Mucosa of descending colon (tissue), 3 donors: ENCODE measurements around the gene TGFBR3. TPM values are rescaled to one million over a fixed set of nuclear protein-coding genes. Genes with fewer than 3 reads are reported as not detected.
A peak's percentile ranks its signal among the peaks of the same experiment; 100 is the strongest.

Experiments
- ATAC-seq: fragments of 200-7000 bp; cut with Tn5 transposase; one replicate; pipeline ENCODE4 v1.9.1; 2020; ENCODE audit warnings: mild to moderate bottlenecking, moderate library complexity
- DNase-seq, 3 donors: peaks; one replicate each; pipeline ENCODE4 v3.0.0-alpha.2; 2020
- H3K36me3 ChIP-seq: fragments of 200-600 bp; one replicate; pipeline ENCODE4 v1.8.0; 2021; ENCODE audit warnings: low read depth, mild to moderate bottlenecking
- H3K4me1 ChIP-seq: fragments of 200-600 bp; one replicate; pipeline ENCODE4 v1.8.0; 2021; ENCODE audit warnings: low read depth, mild to moderate bottlenecking
- H3K4me3 ChIP-seq: fragments of 200-600 bp; one replicate; pipeline ENCODE4 v1.8.0; 2021; ENCODE audit warnings: mild to moderate bottlenecking
- H3K9me3 ChIP-seq: fragments of 200-600 bp; one replicate; pipeline ENCODE4 v1.8.0; 2021; ENCODE audit warnings: mild to moderate bottlenecking
- intact Hi-C, 2 donors: fragments of 100-400 bp; cut with DNase I in 1 of 2; cut with micrococcal nuclease in 1 of 2; formaldehyde crosslinking; loops; one replicate each; pipeline versions ENCODE4 v1.11.0 to v1.11.1; 2022; cut with DNase I, micrococcal nuclease
- total RNA-seq, 3 donors: library from RNA; stranded (reverse); fragmentation: NEBNext Ultra II Directional in 2 of 3; extraction: Animal tissue kit (Norgen Biotek cat#: 25700) in 2 of 3; gene quantifications; one replicate each; pipeline versions ENCODE4 v1.2.1 to v1.2.4, GENCODE V29; 2021 to 2023
- TF ChIP-seq, protein P1 (sequence below): fragments of 200-600 bp; IDR thresholded peaks from one replicate; pipeline ENCODE4 v1.8.0; 2022; ENCODE audit warnings: antibody characterized with exemption, mild to moderate bottlenecking
- donor health status: DM: no; HTN: no; CAD: no; lungs with moderate emphysema.
- donor health status: DM: no; HTN: no; CAD: no.
- donor health status: DM: no; HTN: yes; CAD: no.

The TGFBR3 gene
- total RNA-seq, 3 donors from 2014 or later, result 11.6 to 89.7 (median 21.1) TPM

DNA sequence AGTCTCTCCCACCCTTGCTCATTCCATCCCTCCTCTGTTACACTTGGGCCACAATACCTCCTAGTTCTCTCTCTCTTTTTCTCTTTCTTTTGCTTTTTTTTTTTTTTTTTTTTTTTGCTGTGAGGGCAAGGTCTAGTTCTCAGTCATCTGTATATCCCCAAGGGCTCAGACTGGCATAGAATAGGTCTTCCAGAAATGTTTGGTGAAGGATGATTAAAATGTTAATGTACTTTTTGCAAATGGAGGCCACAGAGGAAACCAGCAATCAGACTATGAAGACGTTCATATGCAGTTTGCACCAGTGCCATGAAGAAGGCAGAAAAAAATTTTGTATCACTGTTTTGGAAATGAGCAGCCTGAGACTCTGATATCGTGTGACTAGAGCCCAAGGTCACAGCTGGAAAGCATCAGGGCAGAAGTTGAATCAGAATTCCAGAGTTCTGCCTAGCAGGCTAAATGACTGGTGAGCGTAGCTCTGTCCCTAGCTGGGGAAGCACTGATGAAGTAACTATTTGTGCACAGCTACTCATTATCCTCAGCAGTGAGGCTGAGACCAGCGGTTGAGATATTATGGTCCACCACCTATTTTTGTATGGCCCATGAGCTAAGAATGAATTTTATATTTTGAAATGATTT is 186.5 kb downstream of the TGFBR3 start:
- Histone ChIP-seq H3K4me3 (no peak overlapping the region), H3K4me1 (no peaks in the 10 kb centered on the region), H3K9me3 (no peaks in the 10 kb centered on the region), H3K36me3 (no peaks in the 10 kb centered on the region)
- DNase-seq (peak in 1 of 3 donors; percentile 29), ATAC-seq (peak; percentile 51)
- TF ChIP-seq, protein P1, sequence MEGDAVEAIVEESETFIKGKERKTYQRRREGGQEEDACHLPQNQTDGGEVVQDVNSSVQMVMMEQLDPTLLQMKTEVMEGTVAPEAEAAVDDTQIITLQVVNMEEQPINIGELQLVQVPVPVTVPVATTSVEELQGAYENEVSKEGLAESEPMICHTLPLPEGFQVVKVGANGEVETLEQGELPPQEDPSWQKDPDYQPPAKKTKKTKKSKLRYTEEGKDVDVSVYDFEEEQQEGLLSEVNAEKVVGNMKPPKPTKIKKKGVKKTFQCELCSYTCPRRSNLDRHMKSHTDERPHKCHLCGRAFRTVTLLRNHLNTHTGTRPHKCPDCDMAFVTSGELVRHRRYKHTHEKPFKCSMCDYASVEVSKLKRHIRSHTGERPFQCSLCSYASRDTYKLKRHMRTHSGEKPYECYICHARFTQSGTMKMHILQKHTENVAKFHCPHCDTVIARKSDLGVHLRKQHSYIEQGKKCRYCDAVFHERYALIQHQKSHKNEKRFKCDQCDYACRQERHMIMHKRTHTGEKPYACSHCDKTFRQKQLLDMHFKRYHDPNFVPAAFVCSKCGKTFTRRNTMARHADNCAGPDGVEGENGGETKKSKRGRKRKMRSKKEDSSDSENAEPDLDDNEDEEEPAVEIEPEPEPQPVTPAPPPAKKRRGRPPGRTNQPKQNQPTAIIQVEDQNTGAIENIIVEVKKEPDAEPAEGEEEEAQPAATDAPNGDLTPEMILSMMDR, result no peak
- intact Hi-C loops, result no loop called here

DNA sequence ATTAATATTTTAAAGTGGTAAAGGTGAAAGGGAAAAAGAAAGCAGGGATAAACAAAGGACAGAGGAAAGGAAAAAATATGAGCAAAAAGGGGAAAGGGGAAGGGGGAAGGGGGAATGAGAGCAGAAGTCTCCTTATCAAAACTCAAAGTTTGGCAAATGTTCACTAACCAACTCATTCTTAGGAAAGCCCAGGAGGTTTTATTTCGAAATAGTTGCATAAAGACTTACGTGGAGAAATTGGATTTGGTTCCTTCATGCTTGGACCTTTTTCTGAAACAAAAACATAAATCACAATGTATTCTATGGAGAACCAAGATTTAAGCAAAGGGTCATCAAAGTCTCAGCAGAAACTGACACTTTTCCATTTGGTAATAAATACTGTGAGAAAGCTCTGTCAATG is 188.1 kb downstream of the TGFBR3 start:
- Histone ChIP-seq H3K4me1 (no peaks in the 10 kb centered on the region), H3K9me3 (no peaks in the 10 kb centered on the region), H3K4me3 (no peak overlapping the region), H3K36me3 (no peaks in the 10 kb centered on the region)
- no peak for DNase-seq
- no peak for ATAC-seq
- intact Hi-C loops, result no loop called here
- TF ChIP-seq, protein P1, result no peak

DNA sequence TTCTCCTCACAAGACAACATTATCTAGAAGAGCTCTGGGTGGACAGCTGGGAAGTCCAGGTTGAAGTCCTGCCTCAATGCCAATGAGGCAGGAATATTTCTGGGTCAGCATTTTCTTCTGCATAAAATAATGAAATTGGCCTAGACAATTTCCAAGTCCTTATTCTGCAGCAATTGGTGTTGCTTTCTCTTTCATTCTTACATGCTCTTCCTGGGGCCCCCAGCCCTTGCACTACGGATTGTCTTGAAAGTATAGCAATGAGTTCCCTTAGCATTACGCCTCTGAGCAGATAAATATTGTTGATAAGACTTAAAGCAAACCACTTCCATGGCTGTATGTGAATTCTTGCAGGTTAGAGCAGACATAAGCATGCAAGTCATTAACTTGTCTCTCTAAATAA is 188.5 kb downstream of the TGFBR3 start:
- TF ChIP-seq, protein P1, result no peak
- Histone ChIP-seq H3K4me3 (no peak overlapping the region), H3K9me3 (no peaks in the 10 kb centered on the region), H3K36me3 (no peaks in the 10 kb centered on the region), H3K4me1 (no peaks in the 10 kb centered on the region)
- intact Hi-C loops, result no loop called here
- ATAC-seq, result peak; percentile 37
- DNase-seq, result peak in 1 of 3 donors; percentile 23

DNA sequence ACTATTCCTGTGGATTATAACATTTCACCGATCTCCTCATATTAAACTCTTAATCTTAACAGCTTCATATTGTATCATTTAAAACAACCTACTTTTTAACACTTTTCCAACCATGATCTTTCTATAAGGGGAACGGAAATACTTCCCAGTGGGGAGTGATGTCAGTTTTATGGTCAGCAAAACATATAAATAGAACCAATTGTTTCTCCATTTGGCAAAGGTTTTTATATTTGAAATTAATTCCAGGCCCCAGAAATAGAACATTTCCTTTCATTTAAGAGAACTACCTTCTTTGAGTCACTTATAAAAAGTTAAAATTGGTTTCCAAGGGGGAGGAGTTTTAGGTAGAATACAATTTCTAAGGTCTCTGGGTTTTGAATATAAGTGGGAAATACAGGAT is 189.6 kb downstream of the TGFBR3 start:
- TF ChIP-seq, protein P1, result no peak
- no peaks in the 10 kb centered on the region for H3K9me3 ChIP-seq
- H3K36me3 ChIP-seq, result no peaks in the 10 kb centered on the region
- intact Hi-C loops, result no loop called here
- ATAC-seq (no peak), DNase-seq (no peak)
- H3K4me3 ChIP-seq, result no peak overlapping the region
- H3K4me1 ChIP-seq, result no peaks in the 10 kb centered on the region

DNA sequence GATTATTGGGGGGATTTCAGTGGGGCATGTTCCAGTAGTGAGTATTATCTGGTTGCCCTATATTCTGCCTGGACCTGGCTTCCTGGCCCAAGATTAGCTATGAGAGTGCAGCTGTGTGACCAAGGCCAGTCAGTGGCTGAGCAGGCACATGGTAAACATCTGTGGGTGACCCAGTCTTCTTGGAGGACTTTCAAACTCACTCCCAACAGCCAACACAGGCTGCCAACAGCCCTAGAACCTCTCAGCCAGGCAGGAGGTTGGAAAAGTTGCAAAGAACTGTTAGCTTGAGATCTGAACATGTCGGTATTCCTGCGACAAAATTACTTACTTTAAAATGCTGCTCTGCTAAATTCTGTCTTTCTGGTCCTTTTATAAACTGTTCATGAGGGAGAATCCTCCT is 192.4 kb downstream of the TGFBR3 start:
- Histone ChIP-seq H3K4me3 (no peak overlapping the region), H3K4me1 (peaks cover 14% of the 10 kb centered on the region), H3K36me3 (no peaks in the 10 kb centered on the region), H3K9me3 (no peaks in the 10 kb centered on the region)
- no peak for ATAC-seq
- intact Hi-C loops, result no loop called here
- no peak for DNase-seq
- TF ChIP-seq, protein P1, result no peak

DNA sequence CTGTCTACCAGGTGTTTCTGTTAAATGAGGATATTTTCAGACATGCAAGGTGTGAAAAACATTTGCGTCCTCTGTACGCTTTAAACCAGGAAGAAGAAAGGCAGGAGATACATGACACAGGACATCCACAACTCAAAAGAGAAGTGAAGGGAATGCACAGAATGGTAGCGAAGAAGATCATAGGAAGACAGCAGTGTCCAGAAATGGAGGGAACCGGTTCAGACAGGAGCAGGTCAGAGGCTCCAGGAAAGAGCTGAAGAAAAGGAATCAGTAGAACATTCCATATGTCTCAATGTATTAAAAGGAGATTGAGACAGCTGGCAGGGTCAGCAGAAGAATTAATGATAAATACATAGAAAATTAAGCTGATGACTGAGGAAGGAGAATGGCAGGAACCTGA is 194.4 kb downstream of the TGFBR3 start:
- ATAC-seq (no peak), DNase-seq (no peak)
- Histone ChIP-seq H3K9me3 (no peaks in the 10 kb centered on the region), H3K36me3 (no peaks in the 10 kb centered on the region), H3K4me1 (peaks cover 14% of the 10 kb centered on the region), H3K4me3 (no peak overlapping the region)
- TF ChIP-seq, protein P1, result no peak
- intact Hi-C loops, result no loop called here
